HCT116 (cell line): ENCODE results near the gene FRMD4A. TPM values are rescaled to one million over a fixed set of nuclear protein-coding genes. Genes with fewer than 3 reads are reported as not detected.

Experiments used
- ATAC-seq: fragments of 200-7000 bp; cut with Tn5 transposase; 2 replicates; pipeline ENCODE4 v1.9.1; 2020; ENCODE audit warnings: mild to moderate bottlenecking, moderate library complexity
- BruUV-seq: library from RNA; stranded (reverse); fragments of 400-500 nt; replicated peaks from 2 replicates; lab custom pipeline; 2021; lab: Mats Ljungman, UMichigan
- CTCF ChIA-PET: fragments of 300-600 bp; sonication (Branson Sonifier 250); formaldehyde crosslinking; loops from one replicate; lab custom pipeline; 2021; ENCODE audit warnings: antibody characterized with exemption; lab: Charles Lee
- POLR2A ChIA-PET: fragments of 300-600, 350-600 bp; sonication (Branson Sonifier 250); formaldehyde crosslinking; loops from one replicate; lab custom pipeline; 2021; ENCODE audit warnings: antibody characterized with exemption; lab: Charles Lee
- RAD21 ChIA-PET, 2 experiments: fragments of 300-600 bp; sonication (Branson Sonifier 250); formaldehyde crosslinking; loops; one replicate each; lab custom pipeline; 2023; ENCODE audit warnings: low total read pairs in 2 of 2; ENCODE audit not compliant: uncharacterized antibody in 2 of 2, unreplicated experiment in 2 of 2, low non-redundant PET in 1 of 2; lab: Charles Lee
- DNase-seq: peaks from one replicate; pipeline ENCODE4 v3.0.0-alpha.2; 2010; ENCODE audit warnings: low read depth, low spot score
- H2AFZ ChIP-seq: fragments of 200-600 bp; shearing (Covaris generic), sonication (generic); 2 replicates; pipeline ENCODE4 v1.6.1; 2017; ENCODE audit warnings: low read depth, mixed run types, mixed read lengths, antibody characterized with exemption, low read length; ENCODE audit not compliant: poor library complexity, severe bottlenecking
- H3K27ac ChIP-seq: 2 replicates; pipeline ENCODE4 v1.5.1; 2012; ENCODE audit warnings: low read depth, low read length
- H3K27me3 ChIP-seq: fragments of 200-600 bp; sonication (generic); 2 replicates; pipeline ENCODE4 v1.6.1; 2016; ENCODE audit warnings: mixed run types, low read length, mixed read lengths; ENCODE audit not compliant: insufficient read depth
- H3K36me3 ChIP-seq, 2 experiments: fragments of 200-500 bp in 1 of 2; fragments of 200-600 bp in 1 of 2; sonication (Bioruptor generic) in 1 of 2; sonication (generic) in 1 of 2; 2 replicates each; pipeline versions ENCODE4 v1.5.1 to v1.6.1; 2014 to 2016; ENCODE audit warnings: low read length in 2 of 2, inconsistent platforms in 1 of 2, mixed read lengths in 1 of 2, mixed run types in 1 of 2; ENCODE audit not compliant: insufficient read depth in 2 of 2, control insufficient read depth in 1 of 2
- H3K4me1 ChIP-seq, 2 experiments: fragments of 200-600 bp in 1 of 2; sonication (generic) in 1 of 2; 2 replicates each; pipeline versions ENCODE4 v1.5.1 to v1.6.1; 2012 to 2017; ENCODE audit warnings: low read length in 2 of 2, inconsistent platforms in 1 of 2, mild to moderate bottlenecking in 1 of 2, mixed read lengths in 1 of 2, mixed run types in 1 of 2, moderate library complexity in 1 of 2; ENCODE audit not compliant: insufficient read depth in 2 of 2, control insufficient read depth in 1 of 2
- H3K4me2 ChIP-seq: fragments of 200-600 bp; sonication (generic); 2 replicates; pipeline ENCODE4 v1.6.1; 2017; ENCODE audit warnings: mixed run types, low read length, mixed read lengths
- H3K4me3 ChIP-seq, 2 experiments: fragments of 200-600 bp in 1 of 2; sonication (generic) in 1 of 2; replicated peaks in 1 of 2; 2 replicates each; pipeline ENCODE4 v1.5.1; 2011 to 2016; ENCODE audit warnings: low read length in 2 of 2, control low read depth in 1 of 2, low read depth in 1 of 2, mild to moderate bottlenecking in 1 of 2, mixed read lengths in 1 of 2, mixed run types in 1 of 2
- H3K79me2 ChIP-seq: fragments of 200-600 bp; sonication (generic); 2 replicates; pipeline ENCODE4 v1.6.1; 2017; ENCODE audit warnings: mild to moderate bottlenecking, mixed run types, low read length, moderate library complexity, mixed read lengths; ENCODE audit not compliant: insufficient read depth
- H3K9ac ChIP-seq: fragments of 200-600 bp; sonication (generic); 2 replicates; pipeline ENCODE4 v1.6.1; 2016; ENCODE audit warnings: low read length, mixed read lengths
- H3K9me2 ChIP-seq: fragments of 200-600 bp; sonication (generic), shearing (Covaris generic); 2 replicates; pipeline ENCODE4 v1.6.1; 2017; ENCODE audit warnings: mixed run types, mild to moderate bottlenecking, moderate library complexity; ENCODE audit not compliant: insufficient read depth
- H3K9me3 ChIP-seq, 2 experiments: fragments of 200-500 bp in 1 of 2; fragments of 200-600 bp in 1 of 2; sonication (Bioruptor generic) in 1 of 2; sonication (generic) in 1 of 2; 2 replicates each; pipeline ENCODE4 v1.6.1; 2014 to 2017; ENCODE audit warnings: low read length in 2 of 2, mixed read lengths in 2 of 2, inconsistent platforms in 1 of 2, low read depth in 1 of 2, mild to moderate bottlenecking in 1 of 2, mixed run types in 1 of 2, moderate library complexity in 1 of 2; ENCODE audit not compliant: control insufficient read depth in 1 of 2, insufficient read depth in 1 of 2
- H4K20me1 ChIP-seq: fragments of 200-600 bp; sonication (generic), shearing (Covaris generic); 2 replicates; pipeline ENCODE4 v1.6.1; 2017; ENCODE audit warnings: mixed run types, mild to moderate bottlenecking, moderate library complexity; ENCODE audit not compliant: insufficient read depth
- ATF3 ChIP-seq: IDR thresholded peaks from 2 replicates; pipeline ENCODE4 v1.6.1; 2012
- CEBPB ChIP-seq: IDR thresholded peaks from 2 replicates; pipeline ENCODE4 v1.6.1; 2012; ENCODE audit warnings: low read depth
- CTCF ChIP-seq, 3 experiments: fragments of 200-600 bp in 1 of 3; sonication (generic) in 1 of 3; IDR thresholded peaks in 2 of 3; conservative IDR thresholded peaks in 1 of 3; 2 replicates each; pipeline ENCODE4 v1.5.1; 2012 to 2017; ENCODE audit warnings: low read depth in 2 of 3, low read length in 2 of 3, antibody characterized with exemption in 1 of 3, borderline replicate concordance in 1 of 3, control low read depth in 1 of 3, mild to moderate bottlenecking in 1 of 3, mixed read lengths in 1 of 3, mixed run types in 1 of 3, moderate library complexity in 1 of 3; ENCODE audit not compliant: insufficient read depth in 1 of 3
- EGR1 ChIP-seq: IDR thresholded peaks from 2 replicates; pipeline ENCODE4 v1.6.1; 2012; ENCODE audit warnings: low read depth
- ELF1 ChIP-seq: IDR thresholded peaks from 2 replicates; pipeline ENCODE4 v1.6.1; 2012; ENCODE audit warnings: low read depth, borderline replicate concordance
- EZH2 ChIP-seq: fragments of 200-600 bp; sonication (generic); IDR thresholded peaks from 2 replicates; pipeline ENCODE4 v1.6.1; 2017; ENCODE audit warnings: antibody characterized with exemption, mixed run types
- EZH2phosphoT487 ChIP-seq: fragments of 200-600 bp; IDR thresholded peaks from 2 replicates; pipeline ENCODE4 v1.6.1; 2018; ENCODE audit warnings: antibody characterized with exemption, borderline replicate concordance
- FOSL1 ChIP-seq: IDR thresholded peaks from 2 replicates; pipeline ENCODE4 v1.6.1; 2012; ENCODE audit warnings: low read depth
- JUND ChIP-seq: IDR thresholded peaks from 2 replicates; pipeline ENCODE4 v1.6.1; 2012
- MAX ChIP-seq: IDR thresholded peaks from 2 replicates; pipeline ENCODE4 v1.6.1; 2012
- POLR2A ChIP-seq: IDR thresholded peaks from 2 replicates; pipeline ENCODE4 v1.7.0; 2011; ENCODE audit warnings: borderline replicate concordance; ENCODE audit not compliant: insufficient read depth, insufficient read length; ENCODE audit errors: extremely low read depth
- POLR2AphosphoS5 ChIP-seq: IDR thresholded peaks from 2 replicates; pipeline ENCODE4 v1.6.1; 2011; ENCODE audit warnings: mild to moderate bottlenecking, low read depth, low read length, moderate library complexity
- RAD21 ChIP-seq: IDR thresholded peaks from 2 replicates; pipeline ENCODE4 v1.6.1; 2012; ENCODE audit warnings: low read depth, mild to moderate bottlenecking
- REST ChIP-seq: IDR thresholded peaks from 2 replicates; pipeline ENCODE4 v1.6.1; 2012; ENCODE audit warnings: low read depth
- SRF ChIP-seq: IDR thresholded peaks from 2 replicates; pipeline ENCODE4 v1.6.1; 2012; ENCODE audit warnings: low read depth
- ZFX ChIP-seq: fragments of 450-650 bp; IDR thresholded peaks from 2 replicates; pipeline ENCODE4 v1.6.1; 2017
- ZNF274 ChIP-seq: fragments of 200-500 bp; sonication (Bioruptor generic); IDR thresholded peaks from 2 replicates; pipeline ENCODE4 v1.6.1; 2014; ENCODE audit warnings: mild to moderate bottlenecking, low read depth, low read length, inconsistent platforms
- intact Hi-C: fragments of 100-400 bp; cut with micrococcal nuclease; formaldehyde crosslinking; loops from 2 replicates; pipeline ENCODE4 v1.10.0; 2022
- total RNA-seq: library from RNA; stranded (reverse); gene quantifications from one replicate; pipeline ENCODE4 v1.2.1, GENCODE V29; 2021; ENCODE audit not compliant: unreplicated experiment

The FRMD4A gene
- total RNA-seq, 1 experiment from 2014 or later, result 0.20 TPM

GRCh38 chr10:13892871-13893270, 437.9 kb downstream of the FRMD4A start:
- CTCF ChIA-PET, result no interaction called here
- no peak for TF ChIP-seq POLR2A
- no peak for TF ChIP-seq CTCF (IDR thresholded peaks at IDR 0.05 in 2 of 3, conservative IDR thresholded peaks at IDR 0.05 in 1 of 3; ENCODE audit: borderline replicate concordance in 1 of 3, insufficient read depth in 1 of 3, low read depth in 2 of 3, low read length in 2 of 3)
- Histone ChIP-seq H3K27me3 (peaks cover 27% of the 10 kb centered on the region), H2AFZ (no peak overlapping the region), H3K27ac (no peak overlapping the region), H3K9me2 (no peaks in the 10 kb centered on the region), H3K4me3 (no peak overlapping the region), H3K9me3 (no peaks in the 10 kb centered on the region), H3K79me2 (no peaks in the 10 kb centered on the region), H3K9ac (no peak overlapping the region), H3K4me2 (no peak overlapping the region), H4K20me1 (no peaks in the 10 kb centered on the region), H3K4me1 (no peaks in the 10 kb centered on the region), H3K36me3 (no peaks in the 10 kb centered on the region)
- BruUV-seq, result no TSS peak
- intact Hi-C loops, result no loop called here
- DNase-seq (no peak), ATAC-seq (no peak)
- RAD21 ChIA-PET, result no interaction called here
- POLR2A ChIA-PET, result no interaction called here

GRCh38 chr10:13892001-13892491, 438.7 kb downstream of the FRMD4A start:
- ChIA-PET POLR2A (no interaction called here), RAD21 (no interaction called here), CTCF (no interaction called here)
- Histone ChIP-seq H3K79me2 (no peaks in the 10 kb centered on the region), H4K20me1 (no peaks in the 10 kb centered on the region), H3K9me3 (no peaks in the 10 kb centered on the region), H2AFZ (no peak overlapping the region), H3K4me2 (no peak overlapping the region), H3K9me2 (no peaks in the 10 kb centered on the region), H3K27ac (no peak overlapping the region), H3K4me3 (no peak overlapping the region), H3K9ac (no peak overlapping the region), H3K4me1 (no peaks in the 10 kb centered on the region), H3K36me3 (no peaks in the 10 kb centered on the region), H3K27me3 (peaks cover 34% of the 10 kb centered on the region)
- ATAC-seq (no peak), DNase-seq (no peak)
- intact Hi-C loops, result no loop called here
- TF ChIP-seq REST (no peak), FOSL1 (no peak), EZH2 (no peak), EZH2phosphoT487 (no peak), ZFX (no peak), EGR1 (no peak), ATF3 (no peak), SRF (no peak), CEBPB (no peak), ZNF274 (no peak), POLR2A (no peak), MAX (no peak), RAD21 (no peak), ELF1 (no peak), POLR2AphosphoS5 (no peak), JUND (no peak)
- no TSS peak for BruUV-seq
